Activated CD8-positive, alpha-beta T cell treated with anti-CD3 and anti-CD28 coated beads, Interleukin-2, amount 10 ng/mL, durations not matched to agents 7 days and 5 days (primary cell): ENCODE data around the gene KREMEN1. TPM values are rescaled to one million over a fixed set of nuclear protein-coding genes. Genes with fewer than 3 reads are reported as not detected.
A peak's percentile ranks its signal among the peaks of the same experiment; 100 is the strongest.
"Not testable (repeated sequence)": the region's sequence is repeated elsewhere in the genome, so short reads cannot be mapped to it uniquely, and the experiment has no call there.

Experiments used
- ATAC-seq: fragments of 150-1000 bp; cut with Tn5 transposase; one replicate; pipeline ENCODE4 v1.10.0; 2021; ENCODE audit warnings: moderate library complexity
- CTCF ChIA-PET: fragments of 350-600 bp; sonication (Branson Sonifier 250); formaldehyde crosslinking; loops from one replicate; lab custom pipeline; 2021; ENCODE audit warnings: antibody characterized with exemption; lab: Charles Lee
- POLR2A ChIA-PET: fragments of 350-600 bp; sonication (Branson Sonifier 250); formaldehyde crosslinking; loops from one replicate; lab custom pipeline; 2021; ENCODE audit warnings: antibody characterized with exemption; lab: Charles Lee
- DNase-seq: peaks from one replicate; pipeline ENCODE4 v3.0.0-alpha.2; 2020
- H3K27ac Mint-ChIP-seq: one replicate; pipeline ENCODE4 v1.8.0; 2021; ENCODE audit warnings: mild to moderate bottlenecking, mixed read lengths
- H3K27me3 Mint-ChIP-seq: one replicate; pipeline ENCODE4 v1.8.0; 2021; ENCODE audit warnings: low read depth, mixed read lengths
- H3K36me3 Mint-ChIP-seq: one replicate; pipeline ENCODE4 v1.8.0; 2021; ENCODE audit warnings: low read depth, mixed read lengths
- H3K4me1 Mint-ChIP-seq: one replicate; pipeline ENCODE4 v1.8.0; 2021; ENCODE audit warnings: low read depth, mixed read lengths
- H3K4me3 Mint-ChIP-seq: one replicate; pipeline ENCODE4 v1.8.0; 2021; ENCODE audit warnings: mild to moderate bottlenecking, mixed read lengths
- H3K9me3 Mint-ChIP-seq: one replicate; pipeline ENCODE4 v1.8.0; 2022; ENCODE audit warnings: mixed read lengths; ENCODE audit not compliant: insufficient read depth
- total RNA-seq, 2 experiments: library from RNA; stranded (reverse); gene quantifications; one replicate each; pipeline ENCODE4 v1.2.3, GENCODE V29; 2021

Gene KREMEN1
- total RNA-seq, 2 experiments from 2014 or later = 0.16 TPM; not detected in 1

- POLR2A ChIA-PET = no interaction called here
These were observed 40.5 kb downstream of the KREMEN1 start for GRCh38 chr22:29113319-29113718.

GRCh38 chr22:29114392-29114791 lies 41.6 kb downstream of the KREMEN1 start:
- Mint-ChIP-seq H3K27me3 (peaks cover 28% of the 10 kb centered on the region), H3K36me3 (peaks cover 13% of the 10 kb centered on the region), H3K27ac (no peak overlapping the region), H3K4me3 (no peak overlapping the region), H3K4me1 (peaks cover 26% of the 10 kb centered on the region), H3K9me3 (peaks cover 7% of the 10 kb centered on the region)
- no peak for ATAC-seq
- ChIA-PET POLR2A (no interaction called here), CTCF (no interaction called here)
- no peak for DNase-seq

More at GRCh38 chr22:29113319-29113718, 40.5 kb downstream of the KREMEN1 start:
- H3K9me3 Mint-ChIP-seq = no peaks in the 10 kb centered on the region
- H3K36me3 Mint-ChIP-seq = peaks cover 9% of the 10 kb centered on the region
- peaks cover 26% of the 10 kb centered on the region for H3K4me1 Mint-ChIP-seq
- CTCF ChIA-PET = no interaction called here
- H3K27ac Mint-ChIP-seq = no peak overlapping the region
- ATAC-seq = no peak
- peaks cover 30% of the 10 kb centered on the region for H3K27me3 Mint-ChIP-seq
- no peak for DNase-seq
- H3K4me3 Mint-ChIP-seq = no peak overlapping the region

DNA sequence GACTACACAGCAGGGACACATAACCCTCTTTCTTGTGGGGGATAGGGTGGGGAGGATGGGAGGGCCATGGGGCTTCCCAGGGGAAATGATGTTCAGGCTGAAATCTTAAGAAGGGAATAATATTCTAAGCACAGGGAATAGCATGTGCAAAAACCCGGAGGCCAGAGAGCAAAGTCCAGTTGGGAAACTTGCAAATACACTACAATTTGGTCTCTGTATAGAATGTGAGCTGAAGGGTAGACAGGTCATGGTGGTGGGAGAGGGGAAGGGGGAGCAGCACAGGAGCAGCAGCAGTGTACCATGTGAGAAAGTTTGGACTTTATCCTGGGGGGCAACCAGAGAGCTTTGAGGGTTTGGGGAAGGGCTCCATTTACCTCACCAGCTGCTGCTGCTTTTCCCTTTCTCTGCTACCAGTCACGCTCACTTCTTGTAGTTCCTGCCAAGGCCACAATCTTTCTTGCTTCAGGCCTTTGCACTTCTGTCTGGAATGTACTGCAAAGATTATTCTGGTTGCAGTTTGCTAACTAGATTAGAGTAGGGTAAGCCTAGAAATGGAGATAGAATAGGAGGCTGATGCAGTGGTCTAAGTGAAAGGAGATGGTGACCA lies 43.0 kb downstream of the KREMEN1 start:
- peaks cover 16% of the 10 kb centered on the region for H3K36me3 Mint-ChIP-seq
- H3K27ac Mint-ChIP-seq = peak overlapping the region; percentile 46
- peaks cover 26% of the 10 kb centered on the region for H3K4me1 Mint-ChIP-seq
- no peak for DNase-seq
- H3K9me3 Mint-ChIP-seq = peaks cover 7% of the 10 kb centered on the region
- no peak for ATAC-seq
- POLR2A ChIA-PET = interaction anchor here (1.4 kb wide), 1 partner anchor 19 kb away, joined by 3 read pairs; no protein-coding TSS in a partner anchor
- no peak overlapping the region for H3K4me3 Mint-ChIP-seq
- CTCF ChIA-PET = no interaction called here
- H3K27me3 Mint-ChIP-seq = peaks cover 29% of the 10 kb centered on the region

DNA sequence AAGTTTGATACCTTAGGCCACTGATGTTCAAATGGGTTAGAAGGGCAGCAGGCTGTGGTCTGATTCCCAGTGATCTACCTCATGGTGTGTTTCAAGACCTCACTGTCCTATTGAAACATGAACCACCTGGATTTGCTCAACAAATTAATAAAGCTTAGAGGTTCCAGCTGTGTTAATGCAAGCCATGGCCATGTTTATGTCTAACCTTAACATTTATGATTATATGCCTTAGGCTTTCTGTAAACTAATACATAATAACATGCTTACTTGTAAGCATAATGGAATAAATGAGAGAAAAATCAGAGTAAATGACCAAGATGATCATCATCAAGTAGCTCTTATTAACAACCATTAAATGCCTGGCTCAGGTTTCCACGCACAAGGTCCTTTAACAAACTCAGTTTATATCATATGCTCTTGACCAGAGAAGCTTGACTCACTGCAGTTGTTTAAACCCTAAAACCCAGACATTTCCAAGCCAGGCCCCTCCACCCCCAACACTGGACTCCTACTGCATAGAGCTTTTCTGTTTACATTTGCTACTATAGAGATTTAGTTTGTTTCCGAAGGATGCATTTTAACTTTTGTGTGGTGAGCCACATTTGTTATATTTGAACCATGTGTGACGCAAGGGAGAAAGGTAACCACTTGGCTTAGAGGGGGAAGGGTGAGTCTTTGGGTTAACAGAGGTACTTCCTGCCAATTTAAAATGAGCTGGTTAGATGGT lies 43.7 kb downstream of the KREMEN1 start:
- peaks cover 32% of the 10 kb centered on the region for H3K4me1 Mint-ChIP-seq
- peaks cover 16% of the 10 kb centered on the region for H3K36me3 Mint-ChIP-seq
- POLR2A ChIA-PET = interaction anchor here (0.7 to 1.4 kb wide), 2 partner anchors 20 to 152 kb away, joined by 3 to 4 read pairs; partner anchors contain the start of gene EWSR1
- H3K4me3 Mint-ChIP-seq = no peak overlapping the region
- peaks cover 29% of the 10 kb centered on the region for H3K27me3 Mint-ChIP-seq
- H3K27ac Mint-ChIP-seq = peak overlapping the region; percentile 47
- CTCF ChIA-PET = interaction anchor here (1.1 to 1.7 kb wide), 4 partner anchors 13 to 129 kb away, joined by 3 to 6 read pairs (median 4); no protein-coding TSS in a partner anchor
- peak; percentile 68 for ATAC-seq
- peaks cover 7% of the 10 kb centered on the region for H3K9me3 Mint-ChIP-seq
- peak; percentile 56 for DNase-seq

DNA sequence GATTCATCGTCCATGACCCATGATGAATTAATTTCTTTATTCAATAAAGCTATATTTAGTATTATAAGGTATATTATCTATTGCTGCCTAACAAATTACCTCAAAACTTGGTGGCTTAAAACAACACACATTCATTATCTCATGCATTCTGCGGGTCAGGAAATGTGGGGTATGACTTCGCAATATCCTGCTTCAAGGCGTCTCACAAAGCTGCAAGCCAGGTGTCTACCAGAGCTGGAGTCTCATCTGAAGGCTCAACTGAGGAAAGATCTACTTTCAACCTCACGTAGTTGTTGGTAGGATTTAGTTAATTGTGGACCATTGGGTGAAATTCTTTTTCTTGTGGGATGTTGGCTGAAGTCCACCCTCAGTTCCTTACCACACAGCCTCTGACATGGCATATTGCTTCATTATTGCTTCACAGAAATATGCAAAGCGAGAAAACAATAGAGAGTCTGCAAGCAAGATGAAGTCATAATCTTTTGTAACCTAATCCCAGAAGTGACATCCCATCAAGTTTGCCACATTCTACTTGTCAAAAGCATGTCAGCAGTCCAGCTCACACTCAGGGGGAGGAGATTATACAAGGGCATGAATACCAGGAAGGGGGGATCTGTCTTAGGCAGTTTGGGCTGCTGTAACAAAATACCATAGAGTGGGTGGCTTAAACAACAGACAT lies 45.1 kb downstream of the KREMEN1 start:
- peaks cover 16% of the 10 kb centered on the region for H3K36me3 Mint-ChIP-seq
- H3K9me3 Mint-ChIP-seq = peaks cover 7% of the 10 kb centered on the region
- ChIA-PET POLR2A (no interaction called here), CTCF (interaction anchor here (1.2 to 1.7 kb wide), 2 partner anchors 28 to 36 kb away, joined by 3 to 5 read pairs; no protein-coding TSS in a partner anchor)
- DNase-seq (no peak), ATAC-seq (no peak)
- no peak overlapping the region for H3K27ac Mint-ChIP-seq
- peaks cover 43% of the 10 kb centered on the region for H3K4me1 Mint-ChIP-seq
- H3K27me3 Mint-ChIP-seq = peaks cover 27% of the 10 kb centered on the region
- H3K4me3 Mint-ChIP-seq = no peak overlapping the region

DNA sequence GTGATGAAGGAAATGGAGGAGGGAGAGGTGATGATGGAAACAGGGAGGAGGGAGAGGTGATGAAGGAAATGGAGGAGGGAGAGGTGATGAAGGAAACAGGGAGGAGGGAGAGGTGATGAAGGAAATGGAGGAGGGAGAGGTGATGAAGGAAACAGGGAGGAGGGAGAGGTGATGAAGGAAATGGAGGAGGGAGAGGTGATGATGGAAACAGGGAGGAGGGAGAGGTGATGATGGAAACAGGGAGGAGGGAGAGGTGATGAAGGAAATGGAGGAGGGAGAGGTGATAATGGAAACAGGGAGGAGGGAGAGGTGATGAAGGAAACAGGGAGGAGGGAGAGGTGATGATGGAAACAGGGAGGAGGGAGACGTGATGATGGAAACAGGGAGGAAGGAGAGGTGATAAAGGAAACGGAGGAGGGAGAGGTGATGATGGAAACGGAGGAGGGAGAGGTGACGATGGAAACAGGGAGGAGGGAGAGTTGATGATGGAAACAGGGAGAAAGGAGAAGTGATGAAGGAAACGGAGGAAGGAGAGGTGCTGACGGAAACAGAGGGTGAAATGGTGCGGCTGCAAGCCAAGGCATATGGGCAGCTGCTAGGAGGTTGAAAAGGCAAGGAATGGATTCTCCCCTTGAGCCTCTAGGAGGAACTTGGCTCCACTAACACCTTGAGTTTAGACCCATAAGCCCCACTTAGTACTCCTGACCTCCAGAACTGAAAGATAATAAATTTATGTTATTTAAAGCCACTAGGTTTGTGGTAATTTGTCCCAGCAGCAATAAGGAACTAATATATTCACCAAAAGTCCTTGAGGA lies 47.5 kb downstream of the KREMEN1 start:
- H3K27me3 Mint-ChIP-seq = peaks cover 20% of the 10 kb centered on the region
- POLR2A ChIA-PET, DNase-seq, CTCF ChIA-PET, H3K4me3 Mint-ChIP-seq, ATAC-seq, H3K9me3 Mint-ChIP-seq: not testable (repeated sequence)
- peaks cover 20% of the 10 kb centered on the region for H3K36me3 Mint-ChIP-seq
- H3K27ac Mint-ChIP-seq = peak overlapping the region; percentile 65
- H3K4me1 Mint-ChIP-seq = peaks cover 43% of the 10 kb centered on the region

DNA sequence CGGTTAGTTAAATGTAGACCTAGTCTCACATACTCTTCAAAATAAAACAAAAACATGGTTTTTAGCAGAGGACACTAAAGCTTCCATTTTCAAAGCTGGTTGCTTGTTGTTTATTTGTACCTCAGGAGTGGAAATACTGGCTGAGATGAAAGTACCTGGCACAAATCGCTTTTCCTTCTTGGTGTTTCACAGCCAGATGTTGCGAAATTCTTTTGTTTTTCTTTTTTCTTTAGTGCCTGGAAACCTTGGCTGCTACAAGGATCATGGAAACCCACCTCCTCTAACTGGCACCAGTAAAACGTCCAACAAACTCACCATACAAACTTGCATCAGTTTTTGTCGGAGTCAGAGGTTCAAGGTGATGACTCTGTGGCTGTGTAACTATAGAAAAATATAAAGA lies 48.3 kb downstream of the KREMEN1 start:
- Mint-ChIP-seq H3K4me3 (no peak overlapping the region), H3K27ac (no peak overlapping the region), H3K36me3 (peaks cover 20% of the 10 kb centered on the region), H3K27me3 (peaks cover 15% of the 10 kb centered on the region), H3K9me3 (peaks cover 7% of the 10 kb centered on the region), H3K4me1 (peaks cover 40% of the 10 kb centered on the region)
- POLR2A ChIA-PET = no interaction called here
- no peak for ATAC-seq
- DNase-seq = no peak
- CTCF ChIA-PET = no interaction called here

GRCh38 chr22:29122041-29122440 lies 49.2 kb downstream of the KREMEN1 start:
- ATAC-seq = peak; percentile 83
- Mint-ChIP-seq H3K27ac (peak overlapping the region; percentile 68), H3K27me3 (peaks cover 15% of the 10 kb centered on the region), H3K36me3 (peaks cover 16% of the 10 kb centered on the region), H3K4me1 (peaks cover 37% of the 10 kb centered on the region), H3K4me3 (peak overlapping the region; percentile 34), H3K9me3 (peaks cover 7% of the 10 kb centered on the region)
- peak; percentile 44 for DNase-seq
- CTCF ChIA-PET = interaction anchor here (1.0 kb wide), 1 partner anchor 80 kb away, joined by 3 read pairs; no protein-coding TSS in a partner anchor
- POLR2A ChIA-PET = interaction anchor here (0.6 kb wide), 1 partner anchor 486 kb away, joined by 3 read pairs; no protein-coding TSS in a partner anchor

DNA sequence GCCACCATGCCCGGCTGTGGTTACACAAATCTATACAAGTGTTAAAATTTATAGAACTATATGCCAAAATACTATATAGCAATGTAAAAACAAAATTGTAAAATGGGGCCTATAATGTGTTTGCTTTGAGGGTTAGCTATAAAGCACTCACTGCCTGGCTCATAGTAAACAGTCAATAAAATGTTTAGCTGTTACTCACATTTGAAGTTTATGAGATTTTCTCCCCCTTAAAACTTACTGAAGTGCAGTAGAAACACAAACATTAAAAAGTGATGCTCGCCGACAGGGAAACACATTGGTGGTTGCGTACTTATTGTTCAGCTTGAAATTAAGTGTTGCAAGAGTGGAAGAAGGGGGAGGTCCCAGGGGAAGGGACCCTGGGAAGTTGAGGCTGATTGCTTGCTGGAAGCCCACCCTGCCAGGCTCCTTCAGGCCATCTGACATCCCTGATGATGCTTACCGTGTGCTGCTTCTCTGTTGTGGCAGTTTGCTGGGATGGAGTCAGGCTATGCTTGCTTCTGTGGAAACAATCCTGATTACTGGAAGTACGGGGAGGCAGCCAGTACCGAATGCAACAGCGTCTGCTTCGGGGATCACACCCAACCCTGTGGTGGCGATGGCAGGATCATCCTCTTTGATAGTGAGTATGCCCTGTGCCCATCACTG lies 52.1 kb downstream of the KREMEN1 start:
- no peak for DNase-seq
- ChIA-PET CTCF (interaction anchor here (0.6 kb wide), 1 partner anchor 86 kb away, joined by 3 read pairs; no protein-coding TSS in a partner anchor), POLR2A (no interaction called here)
- H3K36me3 Mint-ChIP-seq = peaks cover 3% of the 10 kb centered on the region
- no peaks in the 10 kb centered on the region for H3K9me3 Mint-ChIP-seq
- H3K4me3 Mint-ChIP-seq = no peak overlapping the region
- H3K27me3 Mint-ChIP-seq = peaks cover 6% of the 10 kb centered on the region
- H3K27ac Mint-ChIP-seq = no peak overlapping the region
- ATAC-seq = no peak
- H3K4me1 Mint-ChIP-seq = peaks cover 34% of the 10 kb centered on the region

DNA sequence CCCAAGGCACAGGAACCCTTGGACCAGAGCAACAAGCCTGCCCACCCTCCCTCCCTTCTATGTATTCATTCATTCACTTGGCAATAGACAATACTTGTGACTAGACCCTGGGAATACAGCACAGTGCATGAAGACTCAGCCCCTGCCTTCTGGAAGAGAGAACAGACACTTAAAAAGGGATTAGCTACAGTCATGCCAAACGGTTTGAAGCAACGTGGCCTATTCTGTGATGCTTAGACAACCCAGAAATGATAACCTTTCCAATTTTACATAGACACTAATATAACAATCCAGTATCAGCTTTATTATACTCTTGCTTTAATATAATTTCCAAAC lies 52.6 kb downstream of the KREMEN1 start:
- Mint-ChIP-seq H3K4me1 (peaks cover 34% of the 10 kb centered on the region), H3K36me3 (peaks cover 3% of the 10 kb centered on the region), H3K4me3 (no peak overlapping the region), H3K27me3 (peaks cover 3% of the 10 kb centered on the region), H3K27ac (no peak overlapping the region), H3K9me3 (no peaks in the 10 kb centered on the region)
- POLR2A ChIA-PET = no interaction called here
- ATAC-seq (no peak), DNase-seq (no peak)
- CTCF ChIA-PET = interaction anchor here (0.6 kb wide), 1 partner anchor 87 kb away, joined by 3 read pairs; no protein-coding TSS in a partner anchor
